HG03025 (cell line): ENCODE results near the gene IGSF21.

Experiments used
- ATAC-seq: cut with Tn5 transposase; IDR thresholded peaks from one replicate; pipeline ENCODE4 v1.9.1; 2021; ENCODE audit warnings: mild to moderate bottlenecking, moderate library complexity; ENCODE audit not compliant: unreplicated experiment, low FRiP score

The IGSF21 gene

DNA sequence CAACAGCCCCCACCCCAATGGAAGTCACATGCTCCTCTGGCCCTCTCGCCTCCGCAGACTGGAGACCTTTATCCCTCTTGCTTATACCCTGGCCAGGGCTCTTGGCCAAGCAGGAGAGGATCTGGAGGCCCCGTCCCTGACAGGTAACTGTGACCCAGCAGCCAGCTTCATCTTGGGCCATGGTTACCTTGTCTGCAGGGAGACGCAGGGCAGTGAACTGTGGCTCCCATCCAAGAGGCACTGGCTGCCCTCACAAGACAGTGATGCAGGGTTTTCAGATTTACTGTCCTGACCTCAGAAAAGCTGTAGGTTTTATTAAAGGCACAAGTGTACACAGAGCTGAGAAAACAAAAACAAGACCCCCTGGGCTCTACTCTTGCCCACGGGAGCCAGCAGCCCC, 276.5 kb downstream of the IGSF21 start:
- ATAC-seq = no peak

DNA sequence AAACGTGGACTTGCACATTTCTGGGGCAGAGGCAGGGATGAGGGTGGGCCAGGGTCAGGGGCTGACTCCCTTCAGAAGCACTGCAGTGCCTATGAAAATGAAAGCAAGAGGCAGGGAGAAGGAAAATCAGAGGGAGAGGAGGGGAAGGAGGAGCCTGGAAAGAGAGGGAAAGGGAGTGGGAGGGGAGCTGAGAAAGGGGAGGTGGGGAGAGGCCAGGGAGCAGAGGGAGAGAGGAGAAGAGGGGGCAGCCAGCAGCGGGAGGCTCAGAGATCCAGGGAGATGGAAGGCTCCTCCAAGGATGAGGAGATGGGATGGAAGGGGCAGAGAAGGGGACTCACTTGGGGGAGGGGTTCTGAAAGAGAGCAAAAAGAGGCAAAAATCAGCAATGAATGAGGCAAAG, 276.9 kb downstream of the IGSF21 start:
- no peak for ATAC-seq

DNA sequence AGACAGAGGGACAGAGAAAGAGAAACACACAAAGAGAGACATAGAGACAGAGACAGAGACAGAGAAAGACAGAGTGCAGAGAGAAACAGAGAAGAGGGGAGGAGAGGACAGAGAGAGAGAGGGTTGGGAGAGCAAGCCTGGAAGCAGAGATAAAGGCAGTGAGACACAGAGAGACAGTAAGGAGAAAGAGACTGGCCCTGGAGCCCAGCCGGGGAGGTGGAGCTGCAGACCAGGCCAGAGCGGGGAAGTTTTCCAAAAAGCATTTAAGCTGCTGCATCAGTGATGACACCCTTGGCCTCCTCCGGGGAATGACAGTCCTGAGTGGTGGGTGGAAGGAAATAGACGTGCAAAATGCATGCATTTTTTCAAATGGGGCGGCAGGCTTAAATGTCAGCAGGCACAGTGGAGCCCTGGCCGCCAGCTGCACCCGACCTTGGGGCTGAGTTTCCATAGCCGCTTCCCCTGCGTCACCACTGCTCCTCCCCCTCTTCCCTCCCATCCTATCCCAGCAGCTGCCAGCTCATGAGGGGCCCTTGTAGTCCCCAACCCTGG, 277.7 kb downstream of the IGSF21 start:
- ATAC-seq = no peak

DNA sequence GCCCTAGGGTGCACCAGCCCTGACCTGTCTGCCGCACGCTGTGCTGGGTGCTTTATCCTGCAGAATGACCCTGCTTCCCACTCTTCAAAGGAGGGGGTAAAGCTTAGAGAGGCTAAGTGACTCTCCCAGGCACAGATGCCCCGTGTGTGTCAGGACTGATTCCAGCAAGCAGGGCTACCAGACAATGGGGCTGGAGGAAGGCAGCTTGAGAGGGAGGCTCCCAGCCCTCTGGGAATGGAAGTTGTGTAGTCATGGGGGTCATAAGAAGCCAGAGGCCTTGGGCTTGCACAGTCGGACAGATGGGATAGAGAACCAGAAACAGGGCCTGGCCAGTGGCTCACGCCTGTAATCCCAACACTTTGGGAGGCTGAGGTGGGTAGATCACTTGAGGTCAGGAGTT, 279.0 kb downstream of the IGSF21 start:
- no peak for ATAC-seq

DNA sequence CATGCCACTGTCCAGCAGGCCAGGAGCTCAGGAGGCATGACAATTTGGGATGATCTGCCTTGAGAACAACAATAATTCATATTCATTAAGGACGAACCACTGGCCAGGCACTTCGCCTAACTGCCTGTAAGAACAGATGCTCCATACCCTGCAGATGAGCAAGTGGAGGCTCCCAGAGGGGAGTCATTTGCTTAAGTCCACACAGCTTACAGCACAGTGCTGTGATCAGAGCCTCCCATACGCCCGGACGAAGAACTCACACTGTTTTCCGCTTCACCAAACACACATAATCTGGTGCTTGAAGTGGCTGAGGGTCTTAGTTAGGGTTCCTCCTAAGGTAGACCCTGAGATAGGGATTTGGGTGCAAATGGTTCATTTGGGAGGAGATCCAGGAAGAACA, 279.7 kb downstream of the IGSF21 start:
- no peak for ATAC-seq

DNA sequence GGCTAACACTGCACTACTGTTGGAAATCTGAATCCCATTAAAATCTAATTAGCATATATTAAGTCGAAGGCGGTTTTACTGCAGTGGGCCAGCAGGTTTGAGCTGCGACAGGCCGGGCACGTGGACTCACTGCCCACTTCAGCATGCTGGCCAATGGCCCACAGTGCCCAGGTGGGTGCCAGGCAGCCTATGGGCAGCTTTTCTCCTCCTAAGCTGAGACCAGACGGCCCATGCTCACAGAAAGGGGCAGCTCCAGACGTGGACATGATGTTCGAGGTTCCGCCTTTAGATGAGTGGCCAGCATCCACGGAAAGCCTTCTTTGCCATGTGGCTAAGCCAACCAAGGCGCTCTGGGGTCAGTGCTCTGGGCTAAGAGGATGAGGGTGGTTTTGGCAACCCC, 283.4 kb downstream of the IGSF21 start:
- no peak for ATAC-seq

DNA sequence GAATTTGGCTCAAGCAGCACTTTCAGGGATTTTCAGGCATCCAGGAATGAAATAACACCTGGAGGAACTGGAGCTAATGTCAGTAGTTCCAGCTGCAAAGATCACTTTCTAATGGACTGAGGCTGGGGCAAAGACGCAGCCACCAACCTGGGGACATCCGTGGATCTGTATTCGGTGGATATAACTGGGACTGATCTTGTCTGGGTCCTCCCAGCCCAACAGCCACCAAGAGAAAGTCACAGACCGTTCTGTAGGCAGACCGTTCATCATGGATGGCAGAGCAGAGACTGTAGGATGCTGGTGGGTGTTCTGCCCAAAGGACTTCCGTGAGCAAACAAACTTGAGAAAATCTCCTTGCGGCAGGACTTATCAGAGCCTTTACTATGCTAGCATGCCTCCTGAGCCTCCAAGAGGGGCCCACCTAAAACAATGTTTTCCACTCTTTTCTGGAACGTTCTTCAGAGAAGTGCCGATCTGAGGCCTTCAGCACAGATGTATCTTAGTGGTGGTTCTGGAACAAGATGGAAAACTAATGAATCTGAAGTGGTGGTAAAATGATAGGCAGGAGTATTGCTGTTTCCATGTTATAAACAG, 287.1 kb downstream of the IGSF21 start:
- no peak for ATAC-seq

DNA sequence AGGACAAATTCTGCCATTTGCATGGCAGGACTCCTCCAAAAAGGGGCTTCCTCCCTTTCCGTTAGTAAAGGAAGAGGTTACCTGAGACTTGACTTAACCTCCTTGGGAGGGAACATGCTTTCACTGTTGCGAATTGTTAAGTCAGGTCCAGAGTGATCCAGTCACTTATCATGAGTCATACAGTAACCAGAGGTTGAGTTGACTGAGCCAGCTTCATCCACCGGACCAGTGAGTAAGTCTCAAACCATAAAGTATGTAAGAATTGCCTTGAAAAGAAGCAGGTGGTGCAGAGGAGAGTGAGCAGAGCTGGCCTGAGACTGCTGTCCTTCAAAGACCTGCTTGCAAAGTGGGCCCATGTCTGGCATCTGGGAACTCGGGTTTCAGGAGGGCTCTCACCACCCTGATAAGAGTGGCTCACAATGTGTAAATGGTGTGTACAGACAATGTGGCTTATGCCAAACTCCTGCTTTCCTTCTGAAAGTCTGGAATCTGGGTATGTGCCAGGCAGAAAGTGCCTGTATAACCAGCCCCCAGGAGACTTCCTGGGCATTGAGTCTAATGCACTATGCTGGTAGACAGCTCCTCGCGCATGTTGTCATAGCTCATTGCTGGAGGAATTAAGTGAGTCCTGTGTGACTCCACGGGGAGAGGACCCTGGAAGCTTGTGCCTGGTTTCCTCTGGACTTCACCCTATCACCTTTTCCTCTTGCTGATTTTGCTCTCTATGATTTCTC, 288.8 kb downstream of the IGSF21 start:
- ATAC-seq = no peak

DNA sequence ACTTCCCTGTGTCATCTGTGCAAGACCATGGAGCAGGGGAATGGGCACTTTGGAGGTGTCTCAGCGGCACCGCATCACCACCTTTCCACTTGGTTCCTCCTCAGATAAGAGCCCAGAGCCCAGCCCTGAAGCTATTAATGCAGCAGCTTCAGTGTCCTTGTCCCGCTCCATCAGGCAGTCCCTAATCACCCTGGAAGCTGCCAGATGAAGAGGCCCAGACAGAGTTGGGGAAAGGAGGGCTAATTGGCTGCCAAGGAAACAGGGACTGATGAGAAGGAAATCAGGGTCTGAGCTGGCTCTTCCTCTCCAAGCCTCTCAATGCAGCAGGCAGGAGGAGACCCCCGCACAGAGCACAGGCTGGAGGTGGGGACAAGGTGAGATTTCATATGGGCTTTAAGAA, 290.0 kb downstream of the IGSF21 start:
- ATAC-seq = no peak

DNA sequence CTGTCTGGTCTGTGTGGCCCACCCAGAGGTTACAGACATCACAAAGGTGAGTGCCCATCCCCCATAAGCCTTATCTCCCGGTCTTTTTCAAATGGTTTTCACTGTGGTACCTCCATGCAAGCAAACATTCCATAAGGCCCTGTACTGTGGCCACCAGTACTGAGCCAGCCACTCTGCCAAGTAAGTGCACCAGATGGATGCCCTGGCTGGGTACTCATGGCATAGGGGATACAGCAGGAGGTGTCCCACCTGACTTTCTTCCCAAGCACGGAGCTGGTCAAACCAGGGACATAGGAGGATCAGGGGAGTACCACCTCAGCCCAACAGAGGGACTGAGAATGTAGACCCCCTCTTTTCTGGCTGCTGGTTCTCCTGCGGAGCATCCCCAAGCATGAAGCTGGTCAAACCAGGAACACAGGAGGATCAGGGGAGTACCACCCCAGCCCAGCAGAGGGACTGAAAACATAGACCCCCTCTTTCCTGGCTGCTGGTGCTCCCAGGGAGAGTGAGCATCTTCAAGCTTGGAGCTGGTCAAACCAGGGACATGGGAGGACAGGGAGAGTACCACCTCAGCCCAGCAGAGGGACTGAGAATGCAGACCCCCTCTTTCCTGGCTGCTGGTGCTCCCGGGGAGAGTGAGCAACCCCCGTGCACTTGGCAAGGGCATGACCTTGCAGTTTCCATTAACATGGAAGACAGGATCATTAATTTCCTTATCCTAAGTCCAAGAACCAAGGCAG, 291.4 kb downstream of the IGSF21 start:
- ATAC-seq = no peak

DNA sequence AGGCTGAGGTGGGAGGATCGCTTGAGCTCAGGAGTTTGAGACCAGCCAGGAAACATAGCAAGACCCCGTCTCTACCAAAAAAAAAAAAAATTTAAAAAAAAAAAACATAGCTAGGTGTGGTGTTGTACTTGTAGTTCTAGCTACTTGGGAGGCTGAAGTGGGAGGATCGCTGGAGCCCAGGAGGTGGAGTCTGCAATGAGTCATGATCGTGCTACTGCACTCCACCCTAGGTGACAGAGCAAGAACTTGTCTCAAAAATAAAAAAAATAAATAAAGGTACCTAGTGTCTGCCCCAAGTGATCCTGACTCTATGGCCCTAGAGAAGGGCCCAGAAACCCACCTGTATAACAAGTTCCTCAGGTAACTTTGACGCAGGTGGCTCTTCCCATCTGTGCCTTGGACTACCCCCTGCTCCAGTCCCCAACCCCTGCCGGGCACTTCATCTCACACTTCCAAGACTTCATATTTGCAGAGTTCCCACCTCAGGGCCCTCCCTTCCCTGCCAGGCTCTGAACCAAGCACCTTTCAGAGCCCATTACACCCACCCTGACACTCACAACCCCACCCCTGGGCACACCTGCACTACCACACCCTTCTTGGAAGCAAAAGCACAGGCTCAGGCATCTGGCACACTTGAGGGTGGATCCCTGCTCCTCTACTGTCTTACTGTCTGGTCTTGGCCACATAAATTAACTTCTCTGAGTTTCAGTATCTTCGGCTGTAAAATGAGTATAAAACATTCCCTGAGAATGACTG, 292.9 kb downstream of the IGSF21 start:
- ATAC-seq = no peak

DNA sequence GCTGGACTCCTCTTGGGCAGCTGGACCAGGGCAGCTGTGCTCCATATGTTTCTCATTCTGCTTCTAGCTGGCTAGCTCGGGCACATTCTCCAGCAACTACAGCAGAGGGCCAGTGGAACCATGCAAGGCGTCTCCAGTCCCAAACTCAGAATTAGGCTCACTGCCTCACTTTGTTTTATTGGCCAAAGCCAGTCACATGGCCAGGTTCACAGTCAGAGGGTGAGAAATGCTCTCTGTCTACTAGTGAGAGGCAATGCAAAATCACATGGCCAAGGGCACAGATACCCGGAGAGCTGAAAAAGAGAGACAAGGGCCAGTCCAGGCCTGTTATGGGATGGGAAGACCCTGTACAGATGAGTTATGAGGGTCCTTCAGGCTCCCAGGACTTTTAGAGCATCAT, 294.3 kb downstream of the IGSF21 start:
- no peak for ATAC-seq

DNA sequence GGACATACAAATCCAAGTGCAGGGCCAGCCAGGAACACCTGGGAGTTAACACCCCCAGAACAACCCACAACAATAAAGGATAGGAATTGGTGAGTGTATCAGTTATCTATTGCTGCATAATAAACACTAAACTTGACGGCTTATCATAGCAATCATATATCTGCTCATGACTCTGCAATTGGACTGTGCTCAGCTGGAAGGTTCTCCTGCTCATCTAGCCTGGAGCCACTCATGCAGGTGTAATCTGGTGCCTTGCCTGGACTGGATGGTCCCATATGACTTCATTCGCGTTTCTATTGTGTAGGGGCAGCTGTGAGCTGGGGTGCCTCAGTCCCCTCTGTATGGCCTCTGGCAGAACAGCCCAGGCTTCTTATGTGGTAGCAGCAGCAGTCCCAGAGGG, 296.9 kb downstream of the IGSF21 start:
- ATAC-seq = no peak

DNA sequence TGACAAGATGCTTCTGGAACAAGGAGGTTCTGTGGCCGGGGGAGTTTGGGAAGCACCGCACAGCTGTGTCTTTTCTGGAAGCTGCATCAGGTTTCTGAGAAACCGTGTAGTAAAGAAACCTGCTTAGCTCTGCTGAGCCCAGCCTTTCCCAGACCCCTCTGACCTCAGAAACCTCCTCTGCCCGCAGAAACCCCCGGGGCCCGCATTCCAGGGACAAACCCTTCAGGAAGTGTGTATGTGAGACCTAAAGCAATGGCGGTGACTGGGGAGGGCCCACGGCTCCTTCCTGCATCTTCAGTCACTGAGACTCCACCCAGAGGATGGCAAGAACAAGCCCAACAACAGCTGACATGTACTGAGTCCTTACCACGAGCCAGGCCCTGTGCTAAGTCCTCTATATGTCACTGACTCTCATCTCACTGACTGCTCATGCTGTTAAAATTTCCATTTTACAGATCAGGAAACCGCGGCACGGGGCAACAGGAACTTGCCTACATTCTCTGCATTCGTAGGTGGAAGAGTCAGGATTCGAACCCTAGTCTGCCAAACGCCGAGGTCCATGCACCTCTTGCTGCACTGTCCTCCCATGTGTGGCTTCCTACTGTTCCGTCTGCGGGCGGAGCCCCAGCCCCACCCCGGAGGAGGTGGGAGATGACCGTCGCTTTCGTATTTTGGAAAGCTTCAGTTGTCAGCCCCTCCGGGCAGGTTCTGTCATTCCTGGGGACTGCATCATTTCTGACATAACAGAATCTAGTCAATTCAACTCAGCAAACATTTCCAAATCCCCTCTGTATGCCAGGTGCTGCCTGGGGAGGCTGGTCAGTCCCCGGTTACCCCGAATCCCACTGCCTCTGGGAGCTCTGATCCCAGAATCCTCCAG, 299.8 kb downstream of the IGSF21 start:
- no peak for ATAC-seq

DNA sequence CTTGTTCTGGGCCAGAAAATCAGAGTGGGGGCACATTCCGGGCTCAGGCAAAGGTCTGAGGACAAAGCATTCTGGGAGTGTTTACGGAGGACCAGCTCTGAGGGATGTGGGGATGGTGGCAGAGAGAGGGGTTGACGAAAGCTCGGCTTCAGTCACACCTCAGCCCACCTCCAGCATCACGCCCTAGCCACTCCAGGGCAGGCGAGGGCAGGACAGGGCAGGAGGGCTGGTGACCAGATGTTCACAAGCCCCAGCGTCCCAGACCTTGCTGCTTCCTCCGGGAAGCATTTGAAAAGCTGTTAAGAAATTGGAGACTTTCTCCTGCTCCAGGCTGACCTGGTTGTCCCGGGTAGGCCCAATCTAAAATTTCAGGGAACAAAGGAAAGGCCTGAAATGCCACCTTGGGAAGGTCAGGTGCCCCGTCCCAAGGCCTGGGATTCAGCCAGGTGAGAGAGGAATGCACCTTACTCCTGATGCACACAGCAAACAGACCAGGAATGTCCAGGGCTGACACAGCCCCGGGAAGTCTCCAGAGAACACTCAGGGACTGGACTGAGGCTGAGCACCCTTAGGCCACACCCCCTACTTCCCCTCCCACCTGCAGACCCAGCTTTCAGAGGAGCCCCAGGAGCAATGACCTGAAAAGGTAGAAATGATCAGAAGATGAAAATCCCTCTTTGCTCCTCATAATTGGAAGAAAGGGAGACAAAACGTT, 301.2 kb downstream of the IGSF21 start:
- no peak for ATAC-seq

DNA sequence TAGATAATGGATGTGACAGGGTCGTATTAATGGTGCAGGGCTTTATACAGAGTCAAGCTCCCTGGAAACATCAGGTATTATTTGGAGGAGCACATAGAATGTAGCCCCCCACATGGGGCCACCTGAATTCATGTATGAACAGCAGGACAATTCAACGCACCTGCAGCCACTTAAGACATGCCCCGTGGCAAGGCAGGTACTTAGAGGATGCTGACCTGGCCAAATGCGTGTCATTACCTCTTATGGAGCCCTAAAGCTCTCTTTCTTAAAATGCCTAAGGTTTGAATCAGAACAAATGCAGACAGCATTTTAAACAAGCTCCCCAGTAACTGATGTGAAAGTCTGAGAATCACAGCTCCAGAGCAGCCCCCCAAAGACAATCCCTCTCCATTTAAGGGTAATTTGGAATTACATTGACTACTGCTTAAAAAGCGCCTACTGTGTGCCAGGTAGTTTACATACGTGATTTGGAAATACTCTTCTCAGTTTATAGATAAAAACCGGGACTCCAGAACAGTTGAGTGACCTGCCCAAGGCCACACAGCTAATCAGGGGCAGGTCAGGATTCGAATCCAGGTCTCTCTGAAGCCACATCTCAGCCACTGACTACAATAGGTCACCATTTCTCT, 302.1 kb downstream of the IGSF21 start:
- ATAC-seq = no peak

DNA sequence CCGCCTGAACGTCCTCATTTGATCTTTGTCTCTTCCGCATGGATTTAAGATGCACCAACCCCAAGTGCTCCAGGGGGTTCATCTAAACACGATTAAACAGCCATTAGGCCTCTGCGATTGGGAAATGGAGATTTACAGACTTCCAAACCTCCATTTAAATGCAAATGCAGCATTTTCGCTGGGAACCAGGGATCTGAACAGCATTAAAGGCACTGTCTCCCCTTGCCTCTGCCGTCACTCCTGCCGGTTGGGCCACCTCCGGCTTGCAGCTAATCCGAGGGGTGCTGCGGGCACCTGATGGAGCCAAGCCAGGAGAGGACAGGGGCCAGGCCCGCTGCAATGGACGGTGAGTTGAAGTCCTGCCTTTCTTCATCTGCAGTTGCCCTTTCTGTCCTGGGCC, 302.8 kb downstream of the IGSF21 start:
- no peak for ATAC-seq

DNA sequence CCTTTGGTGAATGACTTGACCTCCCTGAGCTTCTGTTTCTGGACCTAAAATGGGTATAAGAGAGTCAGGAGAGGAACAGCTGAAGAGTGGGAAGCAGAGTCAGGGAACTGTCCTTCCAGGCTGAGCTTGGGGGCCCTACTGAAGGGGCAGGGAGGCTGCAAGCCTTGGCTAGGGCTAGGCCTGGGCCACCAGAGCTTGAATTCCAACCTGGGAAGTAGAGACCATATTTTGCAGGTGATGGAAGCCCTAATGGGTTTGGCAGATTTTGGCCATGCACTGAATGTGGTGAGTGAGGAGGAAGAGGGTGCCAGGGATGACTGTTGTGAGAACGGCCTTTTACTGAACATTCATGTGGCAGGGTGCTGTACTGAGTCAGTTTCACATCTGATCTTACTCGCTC, 303.7 kb downstream of the IGSF21 start:
- no peak for ATAC-seq
